Right renal pelvis (tissue), 4 donors: ENCODE results near the gene HDDC3. TPM values are rescaled to one million over a fixed set of nuclear protein-coding genes. Genes with fewer than 3 reads are reported as not detected.

Experiments used
- DNase-seq, 4 donors: peaks; one replicate each; pipeline ENCODE4 v3.0.0-alpha.2; 2013; ENCODE audit warnings: low read depth in 4 of 4, low spot score in 3 of 4, missing footprints in 1 of 4
- polyA plus RNA-seq, 4 donors: library from polyadenylated mRNA; unstranded; fragments of 120-200 nt; gene quantifications; one replicate each; pipeline ENCODE4 v1.2.1, GENCODE V29; 2013; ENCODE audit not compliant: insufficient read length in 4 of 4

The HDDC3 gene
- polyA plus RNA-seq, 4 donors, result 15.3 to 21.7 (median 18.5) TPM

DNA sequence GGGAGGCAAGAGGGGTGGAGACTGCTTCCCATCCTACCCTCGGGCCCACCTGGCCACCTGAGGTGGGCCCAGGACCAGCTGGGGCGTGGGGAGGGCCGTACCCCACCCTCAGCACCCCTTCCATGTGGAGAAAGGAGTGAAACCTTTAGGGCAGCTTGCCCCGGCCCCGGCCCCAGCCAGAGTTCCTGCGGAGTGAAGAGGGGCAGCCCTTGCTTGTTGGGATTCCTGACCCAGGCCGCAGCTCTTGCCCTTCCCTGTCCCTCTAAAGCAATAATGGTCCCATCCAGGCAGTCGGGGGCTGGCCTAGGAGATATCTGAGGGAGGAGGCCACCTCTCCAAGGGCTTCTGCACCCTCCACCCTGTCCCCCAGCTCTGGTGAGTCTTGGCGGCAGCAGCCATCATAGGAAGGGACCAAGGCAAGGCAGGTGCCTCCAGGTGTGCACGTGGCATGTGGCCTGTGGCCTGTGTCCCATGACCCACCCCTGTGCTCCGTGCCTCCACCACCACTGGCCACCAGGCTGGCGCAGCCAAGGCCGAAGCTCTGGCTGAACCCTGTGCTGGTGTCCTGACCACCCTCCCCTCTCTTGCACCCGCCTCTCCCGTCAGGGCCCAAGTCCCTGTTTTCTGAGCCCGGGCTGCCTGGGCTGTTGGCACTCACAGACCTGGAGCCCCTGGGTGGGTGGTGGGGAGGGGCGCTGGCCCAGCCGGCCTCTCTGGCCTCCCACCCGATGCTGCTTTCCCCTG is 50.2 kb downstream of the HDDC3 start:
- no peak for DNase-seq

DNA sequence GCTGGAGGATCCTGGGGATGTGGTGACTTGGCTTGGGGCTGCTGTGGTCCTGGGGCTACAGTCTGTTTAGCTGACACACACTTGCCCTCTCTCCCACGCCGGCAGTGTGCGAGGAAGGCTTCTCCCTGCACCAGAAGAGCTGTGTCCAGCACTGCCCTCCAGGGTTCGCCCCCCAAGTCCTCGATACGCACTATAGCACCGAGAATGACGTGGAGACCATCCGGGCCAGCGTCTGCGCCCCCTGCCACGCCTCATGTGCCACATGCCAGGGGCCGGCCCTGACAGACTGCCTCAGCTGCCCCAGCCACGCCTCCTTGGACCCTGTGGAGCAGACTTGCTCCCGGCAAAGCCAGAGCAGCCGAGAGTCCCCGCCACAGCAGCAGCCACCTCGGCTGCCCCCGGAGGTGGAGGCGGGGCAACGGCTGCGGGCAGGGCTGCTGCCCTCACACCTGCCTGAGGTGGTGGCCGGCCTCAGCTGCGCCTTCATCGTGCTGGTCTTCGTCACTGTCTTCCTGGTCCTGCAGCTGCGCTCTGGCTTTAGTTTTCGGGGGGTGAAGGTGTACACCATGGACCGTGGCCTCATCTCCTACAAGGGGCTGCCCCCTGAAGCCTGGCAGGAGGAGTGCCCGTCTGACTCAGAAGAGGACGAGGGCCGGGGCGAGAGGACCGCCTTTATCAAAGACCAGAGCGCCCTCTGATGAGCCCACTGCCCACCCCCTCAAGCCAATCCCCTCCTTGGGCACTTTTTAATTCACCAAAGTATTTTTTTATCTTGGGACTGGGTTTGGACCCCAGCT is 51.0 kb downstream of the HDDC3 start:
- no peak for DNase-seq

DNA sequence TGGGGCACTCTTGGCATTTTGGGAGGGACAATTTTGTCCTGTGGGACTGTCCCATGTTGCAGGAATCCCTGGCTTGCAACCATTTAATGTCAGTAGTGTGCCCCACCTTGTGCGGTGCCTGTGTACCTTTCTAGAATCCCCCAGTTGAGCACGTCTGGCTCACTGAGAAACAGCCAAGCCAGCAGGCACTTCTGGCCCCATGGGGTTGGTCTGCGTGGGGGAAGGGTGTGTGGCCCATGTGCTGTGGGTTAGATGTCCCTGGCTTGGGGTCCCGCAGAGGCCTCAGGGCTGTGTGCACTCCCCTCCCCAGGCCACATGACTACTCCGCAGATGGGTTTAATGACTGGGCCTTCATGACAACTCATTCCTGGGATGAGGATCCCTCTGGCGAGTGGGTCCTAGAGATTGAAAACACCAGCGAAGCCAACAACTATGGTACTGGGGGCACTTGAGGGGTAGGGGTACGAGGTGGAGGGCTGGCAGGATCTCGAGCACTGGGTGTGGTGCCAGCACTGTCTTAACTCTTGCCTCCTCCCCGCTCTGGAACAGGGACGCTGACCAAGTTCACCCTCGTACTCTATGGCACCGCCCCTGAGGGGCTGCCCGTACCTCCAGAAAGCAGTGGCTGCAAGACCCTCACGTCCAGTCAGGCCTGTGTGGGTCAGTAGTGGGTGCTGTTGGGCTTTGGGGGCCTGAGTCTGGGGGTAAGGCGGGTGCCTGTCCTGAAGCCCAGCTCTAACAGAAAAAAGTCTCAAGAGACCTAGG is 51.8 kb downstream of the HDDC3 start:
- DNase-seq, result no peak

Other genes with a start within 250 kb of the HDDC3 start
- gene BLM, start 215.2 kb downstream of the HDDC3 start, polyA plus RNA-seq, result 10 to 100 TPM; 10.3 to 14.4 (median 12.3) TPM
- 10 to 100 TPM; 47.2 to 58.7 (median 48.9) TPM for gene FURIN, start 64.0 kb downstream of the HDDC3 start, polyA plus RNA-seq
- 10 to 100 TPM in 3 of 4 donors, 1 to 10 TPM in 1; 9.3 to 15.9 (median 14.4) TPM for gene FES, start 48.0 kb downstream of the HDDC3 start, polyA plus RNA-seq
- gene MAN2A2, start 29.2 kb downstream of the HDDC3 start, polyA plus RNA-seq, result 10 to 100 TPM; 44.8 to 53.3 (median 50.0) TPM
- 10 to 100 TPM; 61.5 to 73.7 (median 62.8) TPM for gene UNC45A, start 2.7 kb upstream of the HDDC3 start, polyA plus RNA-seq
- gene RCCD1, start 22.3 kb upstream of the HDDC3 start, polyA plus RNA-seq, result 10 to 100 TPM; 15.2 to 18.9 (median 17.2) TPM
- 10 to 100 TPM; 66.6 to 75.2 (median 72.5) TPM for gene PRC1, start 62.0 kb upstream of the HDDC3 start, polyA plus RNA-seq
- gene VPS33B, start 90.0 kb upstream of the HDDC3 start, polyA plus RNA-seq, result 10 to 100 TPM; 19.0 to 26.7 (median 22.2) TPM
- gene SV2B, start 167.7 kb upstream of the HDDC3 start, polyA plus RNA-seq, result 1 to 10 TPM in 1 of 4 donors, under 1 TPM in 3; 0.75 to 1.1 (median 0.83) TPM